ENCODE results near the gene CHRM3.

CHRM3 gene

DNA sequence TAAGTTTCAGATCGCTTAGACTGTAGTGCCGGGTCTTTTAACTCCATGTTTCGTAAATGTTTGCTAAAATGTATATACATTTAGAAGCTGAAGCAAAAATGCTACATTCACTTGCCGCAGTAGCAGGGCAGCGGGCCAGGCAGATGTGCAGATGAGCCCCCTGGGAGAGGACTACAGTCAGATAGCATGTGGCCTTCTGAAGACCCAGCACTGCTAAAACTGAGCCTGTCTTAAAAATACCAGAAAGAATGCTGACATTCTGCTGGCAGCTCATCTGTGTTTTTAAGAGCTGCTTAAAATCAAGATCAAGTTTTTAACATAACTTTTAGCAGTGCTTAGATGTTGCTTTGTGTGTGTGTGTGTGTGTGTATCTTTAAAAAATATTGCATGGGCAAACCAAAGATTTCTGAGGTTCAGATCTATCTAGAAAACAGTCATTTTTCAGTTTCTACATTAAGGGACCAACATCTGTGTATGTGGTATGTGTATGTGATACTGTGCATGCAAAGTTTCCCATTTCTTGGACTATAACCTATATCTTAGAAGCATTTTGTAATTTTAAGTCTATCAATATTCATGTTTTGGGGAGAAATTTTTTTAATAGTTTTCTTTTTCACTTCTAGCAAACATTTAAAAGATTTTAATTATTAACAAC lies 31.7 kb downstream of the CHRM3 start:
- TF ChIP-seq, protein P1, sequence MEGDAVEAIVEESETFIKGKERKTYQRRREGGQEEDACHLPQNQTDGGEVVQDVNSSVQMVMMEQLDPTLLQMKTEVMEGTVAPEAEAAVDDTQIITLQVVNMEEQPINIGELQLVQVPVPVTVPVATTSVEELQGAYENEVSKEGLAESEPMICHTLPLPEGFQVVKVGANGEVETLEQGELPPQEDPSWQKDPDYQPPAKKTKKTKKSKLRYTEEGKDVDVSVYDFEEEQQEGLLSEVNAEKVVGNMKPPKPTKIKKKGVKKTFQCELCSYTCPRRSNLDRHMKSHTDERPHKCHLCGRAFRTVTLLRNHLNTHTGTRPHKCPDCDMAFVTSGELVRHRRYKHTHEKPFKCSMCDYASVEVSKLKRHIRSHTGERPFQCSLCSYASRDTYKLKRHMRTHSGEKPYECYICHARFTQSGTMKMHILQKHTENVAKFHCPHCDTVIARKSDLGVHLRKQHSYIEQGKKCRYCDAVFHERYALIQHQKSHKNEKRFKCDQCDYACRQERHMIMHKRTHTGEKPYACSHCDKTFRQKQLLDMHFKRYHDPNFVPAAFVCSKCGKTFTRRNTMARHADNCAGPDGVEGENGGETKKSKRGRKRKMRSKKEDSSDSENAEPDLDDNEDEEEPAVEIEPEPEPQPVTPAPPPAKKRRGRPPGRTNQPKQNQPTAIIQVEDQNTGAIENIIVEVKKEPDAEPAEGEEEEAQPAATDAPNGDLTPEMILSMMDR (IDR thresholded peaks at IDR 0.05; ENCODE audit: low read depth, low read length), result no peak
- no peak for DNase-seq
- no peak overlapping the region for H3K4me3 ChIP-seq (ENCODE audit: low read depth, low read length)
- no peaks in the 10 kb centered on the region for H3K27me3 ChIP-seq (ENCODE audit: insufficient read depth, low read depth, severe bottlenecking)
- no peaks in the 10 kb centered on the region for H3K36me3 ChIP-seq
- H3K9me3 ChIP-seq (ENCODE audit: severe bottlenecking), result no peaks in the 10 kb centered on the region
- no peak overlapping the region for H3K27ac ChIP-seq

DNA sequence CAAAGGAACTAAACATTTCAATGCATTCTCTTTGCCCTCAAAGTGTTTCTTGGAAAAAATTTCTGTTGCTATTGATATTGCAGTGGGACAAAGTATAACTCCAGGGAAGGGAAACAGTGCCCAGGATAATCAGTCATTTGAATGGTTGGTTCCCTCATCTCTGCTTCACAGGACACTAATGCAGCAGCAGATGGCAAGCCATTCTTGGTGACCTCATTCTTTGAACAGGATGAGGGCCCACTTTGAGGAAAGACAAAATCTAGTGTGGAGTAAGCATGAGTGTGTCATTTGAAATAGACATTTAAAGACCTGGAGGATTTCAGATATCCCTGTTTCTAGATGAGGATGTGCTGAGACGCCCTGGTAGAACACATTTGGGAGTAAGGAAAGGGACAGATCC lies 32.3 kb downstream of the CHRM3 start:
- no peaks in the 10 kb centered on the region for H3K9me3 ChIP-seq (ENCODE audit: severe bottlenecking)
- no peak overlapping the region for H3K4me3 ChIP-seq (ENCODE audit: low read depth, low read length)
- no peaks in the 10 kb centered on the region for H3K36me3 ChIP-seq
- no peaks in the 10 kb centered on the region for H3K27me3 ChIP-seq (ENCODE audit: insufficient read depth, low read depth, severe bottlenecking)
- H3K27ac ChIP-seq, result no peak overlapping the region
- peak; percentile 20 for DNase-seq
- TF ChIP-seq, protein P1 (IDR thresholded peaks at IDR 0.05; ENCODE audit: low read depth, low read length), result no peak

DNA sequence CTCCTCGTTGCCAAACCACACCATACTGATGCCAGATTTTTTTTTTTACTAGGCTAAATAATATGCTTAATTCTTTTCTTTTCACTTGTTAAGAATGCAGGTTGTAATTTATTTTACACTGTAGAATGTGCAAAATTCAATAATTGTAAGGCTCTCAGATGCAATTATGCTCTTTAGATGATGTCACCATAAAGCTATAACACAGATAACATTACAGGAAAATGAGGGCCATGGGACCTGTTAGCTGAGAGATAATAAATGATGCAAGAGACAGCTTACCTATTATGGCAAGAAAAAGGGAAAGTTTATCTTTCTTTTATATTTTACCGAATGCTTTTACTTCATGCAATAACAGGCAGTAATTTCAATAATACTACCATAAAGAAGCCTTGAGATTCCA lies 35.4 kb downstream of the CHRM3 start:
- Histone ChIP-seq H3K9me3 (ENCODE audit: severe bottlenecking) (no peaks in the 10 kb centered on the region), H3K4me3 (ENCODE audit: low read depth, low read length) (no peak overlapping the region), H3K36me3 (no peaks in the 10 kb centered on the region), H3K27me3 (ENCODE audit: insufficient read depth, low read depth, severe bottlenecking) (no peaks in the 10 kb centered on the region), H3K27ac (no peak overlapping the region)
- DNase-seq, result no peak
- TF ChIP-seq, protein P1 (IDR thresholded peaks at IDR 0.05; ENCODE audit: low read depth, low read length), result no peak

DNA sequence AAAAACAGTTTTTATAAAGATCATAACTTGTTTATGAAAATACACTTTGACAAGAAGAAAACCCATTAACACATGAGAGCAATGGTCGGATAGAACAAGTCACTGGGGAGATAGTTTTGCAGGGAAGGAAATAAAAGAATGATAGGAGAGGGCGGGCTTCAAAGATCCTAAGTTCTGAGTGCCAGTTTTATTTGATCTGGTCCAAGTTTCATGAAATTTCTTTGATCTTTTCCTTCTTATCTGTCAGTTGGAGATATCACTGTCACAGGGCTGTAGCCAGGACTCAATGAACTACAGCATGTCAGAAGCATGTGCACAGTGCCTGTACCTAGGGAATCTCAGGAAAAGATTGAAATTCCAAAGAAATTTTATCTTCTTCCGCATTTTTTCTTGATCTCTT lies 36.5 kb downstream of the CHRM3 start:
- no peaks in the 10 kb centered on the region for H3K36me3 ChIP-seq
- H3K27me3 ChIP-seq (ENCODE audit: insufficient read depth, low read depth, severe bottlenecking), result no peaks in the 10 kb centered on the region
- no peak overlapping the region for H3K4me3 ChIP-seq (ENCODE audit: low read depth, low read length)
- DNase-seq, result no peak
- H3K27ac ChIP-seq, result no peak overlapping the region
- no peaks in the 10 kb centered on the region for H3K9me3 ChIP-seq (ENCODE audit: severe bottlenecking)
- TF ChIP-seq, protein P1 (IDR thresholded peaks at IDR 0.05; ENCODE audit: low read depth, low read length), result no peak

DNA sequence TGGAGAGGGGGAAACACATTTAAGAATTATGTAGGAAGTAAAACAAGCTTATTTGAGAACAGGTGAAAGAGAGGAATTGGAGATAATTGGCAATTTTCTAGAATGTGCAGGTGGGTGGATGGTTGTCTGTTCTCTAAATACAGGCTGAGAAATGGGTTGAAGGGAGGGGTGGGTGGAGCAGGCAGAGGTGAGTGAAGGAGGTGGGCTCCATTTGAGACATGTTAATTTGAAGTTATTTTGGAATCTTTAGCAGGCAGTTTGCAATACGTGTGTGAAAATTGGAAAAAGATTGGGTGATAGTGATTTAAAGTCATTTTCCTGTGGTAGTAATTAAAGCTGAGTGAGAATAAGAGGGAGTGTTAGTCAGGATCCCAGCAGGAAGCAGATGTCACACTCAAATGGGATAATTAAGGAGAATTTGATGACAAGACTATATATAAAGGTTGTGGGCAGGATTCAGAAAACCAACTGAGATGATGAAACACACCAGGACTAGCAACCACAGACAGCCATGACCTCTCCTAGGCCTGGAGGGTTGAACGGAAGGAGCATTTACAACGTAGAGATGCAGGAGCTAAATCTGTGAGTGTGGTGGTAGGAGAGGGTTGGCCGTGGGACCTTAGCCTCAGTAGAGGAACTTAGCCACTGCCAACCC lies 40.6 kb downstream of the CHRM3 start:
- DNase-seq, result no peak
- H3K36me3 ChIP-seq, result no peaks in the 10 kb centered on the region
- H3K27ac ChIP-seq, result no peak overlapping the region
- TF ChIP-seq, protein P1 (IDR thresholded peaks at IDR 0.05; ENCODE audit: low read depth, low read length), result no peak
- no peak overlapping the region for H3K4me3 ChIP-seq (ENCODE audit: low read depth, low read length)
- no peaks in the 10 kb centered on the region for H3K27me3 ChIP-seq (ENCODE audit: insufficient read depth, low read depth, severe bottlenecking)
- no peaks in the 10 kb centered on the region for H3K9me3 ChIP-seq (ENCODE audit: severe bottlenecking)
